Measurements from ENCODE around the gene ACSL3.
"Not testable (repeated sequence)": the region's sequence is repeated elsewhere in the genome, so short reads cannot be mapped to it uniquely, and the experiment has no call there.

ACSL3 gene

GRCh38 chr2:222984908-222985307, 124.1 kb downstream of the ACSL3 start:
- H2AFZ ChIP-seq (ENCODE audit: low read length): no peak overlapping the region
- H2AK5ac ChIP-seq (ENCODE audit: low read depth, low read length): no peak overlapping the region
- H3K4me1 ChIP-seq (ENCODE audit: control insufficient read depth in 2 of 2, insufficient read depth in 1 of 2, low read depth in 1 of 2, low read length in 2 of 2): peaks cover 0 to 4% of the 10 kb centered on the region in 2 donors
- H3K4ac ChIP-seq (ENCODE audit: low read length): no peak overlapping the region
- H2BK12ac ChIP-seq (ENCODE audit: low read length): no peak overlapping the region
- H3K4me2 ChIP-seq (ENCODE audit: insufficient read depth, low read length, poor library complexity, severe bottlenecking): no peak overlapping the region
- H2BK120ac ChIP-seq (ENCODE audit: low read depth, low read length): no peak overlapping the region
- no peak for DNase-seq (ENCODE audit: low spot score)
- no peak overlapping the region for H4K91ac ChIP-seq (ENCODE audit: low read depth, low read length, poor library complexity)
- H3K79me1 ChIP-seq (ENCODE audit: low read depth, low read length): no peaks in the 10 kb centered on the region
- H3K9ac ChIP-seq (ENCODE audit: low read depth, low read length, poor library complexity): no peak overlapping the region
- H2BK15ac ChIP-seq (ENCODE audit: low read length): no peak overlapping the region
- H3K18ac ChIP-seq (ENCODE audit: low read length): no peak overlapping the region
- no peak overlapping the region for H3K4me3 ChIP-seq (ENCODE audit: low read length in 2 of 2)
- no peaks in the 10 kb centered on the region for H3K27me3 ChIP-seq (ENCODE audit: control insufficient read depth in 3 of 3, insufficient read depth in 3 of 3, low read depth in 1 of 3, low read length in 3 of 3)
- no peak overlapping the region for H3K23ac ChIP-seq (ENCODE audit: low read depth, low read length, poor library complexity)
- no peak overlapping the region for H2BK5ac ChIP-seq (ENCODE audit: low read length)
- WGBS, 2 donors (ENCODE audit: extremely low coverage in 2 of 2, insufficient read length in 2 of 2, insufficient replicate concordance in 1 of 2): no CpG with 5 or more reads among the region's 2 CpGs
- H3K36me3 ChIP-seq (replicated peaks in 1 of 2; ENCODE audit: control insufficient read depth in 2 of 2, insufficient read depth in 2 of 2, low read length in 2 of 2): no peaks in the 10 kb centered on the region
- no peak overlapping the region for H3K27ac ChIP-seq (replicated peaks; ENCODE audit: low read length)
- no peak overlapping the region for H4K8ac ChIP-seq (ENCODE audit: low read depth, low read length)
- H3K14ac ChIP-seq (ENCODE audit: low read length): no peak overlapping the region
- peaks cover 0 to 3% of the 10 kb centered on the region in 2 donors for H3K9me3 ChIP-seq (replicated peaks in 1 of 2; ENCODE audit: control insufficient read depth in 2 of 2, insufficient read depth in 1 of 2, low read depth in 1 of 2, low read length in 2 of 2)

DNA sequence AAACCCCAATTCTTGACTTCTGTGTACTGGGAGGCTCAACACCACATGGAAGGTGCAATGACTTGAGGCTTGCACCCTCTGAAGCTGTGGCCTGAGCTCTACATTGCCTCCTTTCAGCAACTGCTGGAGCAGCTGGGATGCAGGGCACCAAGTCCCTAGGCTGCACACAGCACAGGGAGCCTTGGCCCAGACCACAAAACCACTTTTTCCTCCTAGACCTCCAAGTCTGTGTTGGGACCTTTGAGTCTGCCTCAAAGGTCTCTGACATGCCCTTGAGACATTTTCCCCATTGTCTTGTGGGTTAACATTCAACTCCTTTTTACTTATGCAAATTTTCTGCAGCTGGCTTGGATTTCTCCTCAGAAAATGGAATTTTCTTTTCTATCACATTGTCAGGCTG, 128.6 kb downstream of the ACSL3 start:
- Histone ChIP-seq H3K36me3 (replicated peaks in 1 of 2; ENCODE audit: control insufficient read depth in 2 of 2, insufficient read depth in 2 of 2, low read length in 2 of 2) (no peaks in the 10 kb centered on the region), H3K23ac (ENCODE audit: low read depth, low read length, poor library complexity) (no peak overlapping the region), H4K91ac (ENCODE audit: low read depth, low read length, poor library complexity) (no peak overlapping the region)

DNA sequence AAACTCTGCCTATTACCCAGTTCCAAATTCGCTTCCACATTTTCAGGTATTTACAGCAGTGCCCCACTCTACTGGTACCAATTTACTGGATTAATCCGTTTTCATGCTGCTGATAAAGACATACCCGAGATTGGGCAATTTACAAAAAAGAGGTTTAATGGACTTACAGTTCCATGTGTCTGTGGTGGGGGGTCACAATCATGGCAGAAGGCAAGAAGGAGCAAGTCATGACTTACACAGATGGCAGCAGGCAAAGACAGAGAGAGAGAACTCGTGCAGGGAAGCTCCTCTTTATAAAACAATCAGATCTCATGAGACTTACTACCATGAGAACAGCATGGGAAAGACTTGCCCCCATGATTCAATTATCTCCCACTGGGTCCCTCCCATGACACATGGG, 129.4 kb downstream of the ACSL3 start:
- not testable (repeated sequence) for H3K4ac ChIP-seq (ENCODE audit: low read length); H3K4me3 ChIP-seq (ENCODE audit: low read length in 2 of 2); H3K23ac ChIP-seq (ENCODE audit: low read depth, low read length, poor library complexity); H3K4me2 ChIP-seq (ENCODE audit: insufficient read depth, low read length, poor library complexity, severe bottlenecking); H2BK15ac ChIP-seq (ENCODE audit: low read length); H4K8ac ChIP-seq (ENCODE audit: low read depth, low read length); H2BK12ac ChIP-seq (ENCODE audit: low read length); H3K36me3 ChIP-seq (replicated peaks in 1 of 2; ENCODE audit: control insufficient read depth in 2 of 2, insufficient read depth in 2 of 2, low read length in 2 of 2); H3K79me1 ChIP-seq (ENCODE audit: low read depth, low read length); H3K9me3 ChIP-seq (replicated peaks in 1 of 2; ENCODE audit: control insufficient read depth in 2 of 2, insufficient read depth in 1 of 2, low read depth in 1 of 2, low read length in 2 of 2); H2BK5ac ChIP-seq (ENCODE audit: low read length); H3K14ac ChIP-seq (ENCODE audit: low read length); H3K27ac ChIP-seq (replicated peaks; ENCODE audit: low read length); H3K9ac ChIP-seq (ENCODE audit: low read depth, low read length, poor library complexity); H4K91ac ChIP-seq (ENCODE audit: low read depth, low read length, poor library complexity); H3K27me3 ChIP-seq (ENCODE audit: control insufficient read depth in 3 of 3, insufficient read depth in 3 of 3, low read depth in 1 of 3, low read length in 3 of 3); H3K4me1 ChIP-seq (ENCODE audit: control insufficient read depth in 2 of 2, insufficient read depth in 1 of 2, low read depth in 1 of 2, low read length in 2 of 2); H3K18ac ChIP-seq (ENCODE audit: low read length); H2AK5ac ChIP-seq (ENCODE audit: low read depth, low read length); H2BK120ac ChIP-seq (ENCODE audit: low read depth, low read length); DNase-seq (ENCODE audit: low spot score); H2AFZ ChIP-seq (ENCODE audit: low read length)
- no CpG with 5 or more reads among the region's 4 CpGs for WGBS, 2 donors (ENCODE audit: extremely low coverage in 2 of 2, insufficient read length in 2 of 2, insufficient replicate concordance in 1 of 2)

More for the DNA sequence above, 128.6 kb downstream of the ACSL3 start:
- H2BK120ac ChIP-seq (ENCODE audit: low read depth, low read length): no peak overlapping the region
- H4K8ac ChIP-seq (ENCODE audit: low read depth, low read length): no peak overlapping the region
- no peak overlapping the region for H3K14ac ChIP-seq (ENCODE audit: low read length)
- H3K27me3 ChIP-seq (ENCODE audit: control insufficient read depth in 3 of 3, insufficient read depth in 3 of 3, low read depth in 1 of 3, low read length in 3 of 3): no peaks in the 10 kb centered on the region
- H3K9me3 ChIP-seq (replicated peaks in 1 of 2; ENCODE audit: control insufficient read depth in 2 of 2, insufficient read depth in 1 of 2, low read depth in 1 of 2, low read length in 2 of 2): peaks cover 0 to 3% of the 10 kb centered on the region in 2 donors
- H2AFZ ChIP-seq (ENCODE audit: low read length): no peak overlapping the region
- no peak overlapping the region for H3K4me2 ChIP-seq (ENCODE audit: insufficient read depth, low read length, poor library complexity, severe bottlenecking)
- H3K27ac ChIP-seq (replicated peaks; ENCODE audit: low read length): no peak overlapping the region
- no peaks in the 10 kb centered on the region for H3K4me1 ChIP-seq (ENCODE audit: control insufficient read depth in 2 of 2, insufficient read depth in 1 of 2, low read depth in 1 of 2, low read length in 2 of 2)
- no peak overlapping the region for H3K9ac ChIP-seq (ENCODE audit: low read depth, low read length, poor library complexity)
- no peak overlapping the region for H2AK5ac ChIP-seq (ENCODE audit: low read depth, low read length)
- H3K4me3 ChIP-seq (ENCODE audit: low read length in 2 of 2): no peak overlapping the region
- no peak overlapping the region for H2BK15ac ChIP-seq (ENCODE audit: low read length)
- no peak overlapping the region for H3K4ac ChIP-seq (ENCODE audit: low read length)
- no peaks in the 10 kb centered on the region for H3K79me1 ChIP-seq (ENCODE audit: low read depth, low read length)
- H3K18ac ChIP-seq (ENCODE audit: low read length): peak overlapping the region; percentile 30
- H2BK12ac ChIP-seq (ENCODE audit: low read length): no peak overlapping the region
- no peak overlapping the region for H2BK5ac ChIP-seq (ENCODE audit: low read length)
- no peak for DNase-seq (ENCODE audit: low spot score)

DNA sequence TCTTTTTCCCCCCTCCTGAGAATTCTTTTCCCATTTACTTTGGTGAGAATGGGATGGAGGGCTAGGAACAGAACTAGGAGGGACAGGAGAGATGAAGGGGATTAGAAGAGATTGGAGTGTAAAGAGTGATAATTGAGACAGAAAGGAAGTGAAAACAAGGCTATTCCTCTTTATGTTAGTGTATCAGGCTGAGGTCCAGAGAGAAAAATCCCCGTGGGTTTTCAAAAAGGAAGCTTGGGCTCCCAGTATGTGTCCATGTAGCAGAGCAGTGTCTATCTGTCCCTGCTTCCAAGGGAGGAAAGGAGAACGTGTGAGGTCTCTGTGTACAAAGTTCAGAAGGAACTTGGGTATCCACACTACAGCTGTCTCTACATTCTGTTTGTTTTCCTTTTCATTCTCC, 131.3 kb downstream of the ACSL3 start:
- H3K4me2 ChIP-seq (ENCODE audit: insufficient read depth, low read length, poor library complexity, severe bottlenecking): no peak overlapping the region
- no peak overlapping the region for H2BK15ac ChIP-seq (ENCODE audit: low read length)
- no peak overlapping the region for H4K91ac ChIP-seq (ENCODE audit: low read depth, low read length, poor library complexity)
- no peak overlapping the region for H3K9ac ChIP-seq (ENCODE audit: low read depth, low read length, poor library complexity)
- H3K4ac ChIP-seq (ENCODE audit: low read length): no peak overlapping the region
- no peak overlapping the region for H2BK5ac ChIP-seq (ENCODE audit: low read length)
- no peak for DNase-seq (ENCODE audit: low spot score)
- no peaks in the 10 kb centered on the region for H3K79me1 ChIP-seq (ENCODE audit: low read depth, low read length)
- no peak overlapping the region for H4K8ac ChIP-seq (ENCODE audit: low read depth, low read length)
- H2BK120ac ChIP-seq (ENCODE audit: low read depth, low read length): no peak overlapping the region
- no peak overlapping the region for H3K4me3 ChIP-seq (ENCODE audit: low read length in 2 of 2)
- WGBS, 2 donors (ENCODE audit: extremely low coverage in 2 of 2, insufficient read length in 2 of 2, insufficient replicate concordance in 1 of 2): no CpG with 5 or more reads among the region's 2 CpGs
- no peak overlapping the region for H2AK5ac ChIP-seq (ENCODE audit: low read depth, low read length)
- H3K14ac ChIP-seq (ENCODE audit: low read length): no peak overlapping the region
- H3K9me3 ChIP-seq (replicated peaks in 1 of 2; ENCODE audit: control insufficient read depth in 2 of 2, insufficient read depth in 1 of 2, low read depth in 1 of 2, low read length in 2 of 2): no peaks in the 10 kb centered on the region
- H3K4me1 ChIP-seq (ENCODE audit: control insufficient read depth in 2 of 2, insufficient read depth in 1 of 2, low read depth in 1 of 2, low read length in 2 of 2): no peaks in the 10 kb centered on the region
- H3K27me3 ChIP-seq (ENCODE audit: control insufficient read depth in 3 of 3, insufficient read depth in 3 of 3, low read depth in 1 of 3, low read length in 3 of 3): no peaks in the 10 kb centered on the region
- no peak overlapping the region for H2BK12ac ChIP-seq (ENCODE audit: low read length)
- H3K18ac ChIP-seq (ENCODE audit: low read length): no peak overlapping the region
- H3K27ac ChIP-seq (replicated peaks; ENCODE audit: low read length): no peak overlapping the region
- no peaks in the 10 kb centered on the region for H3K36me3 ChIP-seq (replicated peaks in 1 of 2; ENCODE audit: control insufficient read depth in 2 of 2, insufficient read depth in 2 of 2, low read length in 2 of 2)
- no peak overlapping the region for H3K23ac ChIP-seq (ENCODE audit: low read depth, low read length, poor library complexity)
- no peak overlapping the region for H2AFZ ChIP-seq (ENCODE audit: low read length)
